C4-2B (cell line): ENCODE measurements around the gene PALLD.

Source experiments
- CTCF ChIP-seq: fragments of 450-650 bp; conservative IDR thresholded peaks from 2 replicates; pipeline ENCODE4 v1.5.1; 2017; ENCODE audit warnings: mild to moderate bottlenecking
- ZFX ChIP-seq: fragments of 450-650 bp; IDR thresholded peaks from 2 replicates; pipeline ENCODE4 v1.6.1; 2017

GRCh38 chr4:168515222-168516011, 18.6 kb downstream of the PALLD start:
- TF ChIP-seq CTCF = no peak
- TF ChIP-seq ZFX = no peak
